ENCODE measurements around the gene MYO15A.

Gene MYO15A

DNA sequence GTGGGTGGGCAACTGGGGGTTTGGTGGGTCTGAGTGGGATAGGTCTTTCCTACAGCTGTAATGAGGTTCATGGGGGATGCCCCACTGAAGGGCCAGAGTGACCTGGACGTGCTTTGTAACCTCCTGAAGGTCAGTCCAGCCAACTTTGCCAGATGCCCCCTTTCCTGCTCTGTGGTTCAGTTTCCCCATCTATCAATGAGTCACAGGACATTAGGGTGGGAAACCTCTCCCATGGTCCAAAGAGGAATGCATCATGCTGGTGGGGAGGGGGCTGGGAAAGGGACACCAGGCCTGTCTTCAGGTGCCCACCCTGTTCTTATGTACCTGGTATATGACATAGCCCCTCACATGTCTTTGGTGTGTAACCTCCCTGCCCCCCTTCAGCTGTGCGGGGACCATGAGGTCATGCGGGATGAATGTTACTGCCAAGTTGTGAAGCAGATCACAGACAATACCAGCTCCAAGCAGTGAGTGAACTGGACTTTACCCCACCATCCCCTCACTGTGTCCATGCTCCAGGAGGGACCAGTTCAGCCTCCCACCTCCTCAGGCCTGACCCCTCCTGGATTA is 51.1 kb downstream of the MYO15A start:
- DNase-seq: no peak

- DNase-seq: peak in 1 of 4 experiments; percentile 18
Observed at GRCh38 chr17:18160128-18160856, 51.7 kb downstream of the MYO15A start.

GRCh38 chr17:18161207-18162145 is 52.9 kb downstream of the MYO15A start:
- peak; percentile 27 to 75 (median 70) for DNase-seq

- DNase-seq: no peak
Observed at GRCh38 chr17:18163547-18163946, 55.0 kb downstream of the MYO15A start.

GRCh38 chr17:18166894-18167293 is 58.3 kb downstream of the MYO15A start:
- DNase-seq: no peak

DNA sequence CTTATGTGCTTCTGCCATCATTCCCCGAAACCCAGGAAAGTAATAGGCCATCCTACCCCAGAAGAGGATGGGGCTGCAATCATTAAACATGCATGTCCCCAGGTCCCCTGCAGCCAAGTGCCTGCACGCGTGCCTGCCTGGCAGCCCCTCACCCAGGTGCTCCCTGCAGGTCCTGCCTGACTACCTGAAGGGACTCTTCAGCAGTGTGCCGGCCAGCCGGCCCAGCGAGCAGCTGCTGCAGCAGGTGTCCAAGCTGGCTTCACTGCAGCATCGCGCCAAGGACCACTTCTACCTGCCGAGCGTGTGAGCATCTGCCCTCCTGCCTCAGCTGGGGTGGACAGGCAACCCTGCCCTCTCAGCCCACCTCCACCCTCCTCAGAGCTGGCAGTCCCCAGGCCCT is 58.9 kb downstream of the MYO15A start:
- DNase-seq: no peak

DNA sequence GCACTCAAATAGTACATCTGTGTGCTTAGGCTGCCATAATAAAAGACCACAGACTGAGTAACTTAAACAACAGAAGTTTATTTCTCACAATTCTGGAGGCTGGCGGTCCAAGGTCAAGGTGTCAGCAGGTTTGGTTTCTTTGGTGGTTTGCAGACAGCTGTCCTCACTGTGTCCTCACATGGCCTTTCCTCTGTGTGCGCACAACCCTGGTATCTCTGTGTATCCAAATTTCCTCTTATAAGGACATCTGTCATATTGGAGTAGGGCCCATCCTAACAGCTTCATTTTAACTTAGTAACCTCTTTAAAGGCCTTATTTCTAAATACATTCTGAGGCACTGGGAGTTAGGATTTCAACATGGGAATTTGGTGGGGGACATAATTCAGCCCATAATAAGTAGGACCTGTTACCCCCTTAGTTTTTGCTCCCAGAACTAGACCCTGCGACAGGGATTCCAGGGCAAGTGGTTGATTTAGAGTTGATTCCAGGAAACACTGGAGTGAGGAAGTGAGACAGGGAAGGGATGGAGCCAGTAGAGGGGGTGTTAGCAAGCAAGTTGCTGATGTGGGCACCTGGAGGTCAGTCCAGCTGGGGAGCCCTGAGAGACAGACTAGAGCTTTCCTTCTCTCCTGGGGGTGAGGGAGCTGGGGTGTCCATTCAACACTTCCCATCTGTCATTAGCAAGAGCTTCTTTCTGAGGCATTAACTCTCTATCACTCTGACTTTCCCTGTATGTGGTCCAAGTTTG is 64.1 kb downstream of the MYO15A start:
- DNase-seq: no peak

DNA sequence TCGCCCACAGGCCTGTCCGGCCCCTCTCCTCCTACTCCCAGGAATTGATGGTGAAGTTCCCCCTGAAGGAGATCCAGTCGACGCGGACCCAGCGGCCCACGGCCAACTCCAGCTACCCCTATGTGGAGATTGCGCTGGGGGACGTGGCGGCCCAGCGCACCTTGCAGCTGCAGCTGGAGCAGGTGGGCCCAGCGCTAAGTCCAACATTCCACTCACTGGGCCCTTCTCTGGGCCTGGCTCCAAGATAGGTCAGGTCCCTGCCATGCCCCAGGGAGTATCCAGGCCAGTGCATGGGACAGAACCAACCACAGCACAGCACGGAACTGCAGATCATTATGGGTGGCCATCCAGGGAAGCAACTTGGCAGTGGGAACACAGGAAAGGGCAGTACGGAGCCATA is 65.2 kb downstream of the MYO15A start:
- DNase-seq: no peak

GRCh38 chr17:18176176-18176575 is 67.6 kb downstream of the MYO15A start:
- DNase-seq: peak; percentile 75 to 87 (median 86)

DNA sequence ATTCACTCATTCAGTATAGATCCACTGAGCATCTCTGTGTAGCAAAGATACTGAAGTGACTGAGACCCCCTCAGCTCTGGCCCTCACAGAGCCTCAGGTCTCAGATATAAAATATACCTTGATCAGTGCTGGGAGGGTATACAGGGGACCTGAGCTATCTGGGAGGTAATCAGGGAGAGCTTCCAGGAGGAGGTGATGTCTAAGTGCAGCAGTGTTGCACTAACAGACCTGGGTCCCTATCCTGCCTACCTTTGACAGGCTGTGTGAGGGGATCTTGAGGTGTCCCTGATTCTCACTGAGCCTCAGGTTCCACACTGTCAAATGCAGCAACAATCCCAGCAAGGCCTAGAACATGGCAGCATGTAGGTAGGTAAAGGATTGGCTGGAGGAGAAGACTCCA is 68.6 kb downstream of the MYO15A start:
- no peak for DNase-seq

GRCh38 chr17:18177722-18178121 is 69.2 kb downstream of the MYO15A start:
- DNase-seq: no peak

DNA sequence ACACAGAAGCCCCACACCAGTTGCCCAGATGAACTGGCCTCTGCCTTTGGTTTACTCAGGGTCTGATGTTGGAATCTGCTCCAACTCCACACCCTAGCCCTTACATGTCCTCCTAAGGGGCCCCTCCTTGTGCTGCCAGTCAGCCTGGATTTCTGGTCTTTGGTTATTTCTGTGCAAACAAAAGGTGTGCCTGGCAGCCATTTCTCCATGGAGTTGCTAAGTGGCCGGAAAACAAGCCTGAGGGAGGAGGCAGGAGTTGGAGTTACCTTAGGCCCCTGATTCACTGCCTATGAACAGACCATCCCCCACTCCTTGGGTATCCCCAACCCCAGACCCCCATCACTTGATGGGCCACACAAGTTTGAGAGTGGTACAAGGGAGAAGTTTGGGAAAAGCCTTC is 70.6 kb downstream of the MYO15A start:
- no peak for DNase-seq

DNA sequence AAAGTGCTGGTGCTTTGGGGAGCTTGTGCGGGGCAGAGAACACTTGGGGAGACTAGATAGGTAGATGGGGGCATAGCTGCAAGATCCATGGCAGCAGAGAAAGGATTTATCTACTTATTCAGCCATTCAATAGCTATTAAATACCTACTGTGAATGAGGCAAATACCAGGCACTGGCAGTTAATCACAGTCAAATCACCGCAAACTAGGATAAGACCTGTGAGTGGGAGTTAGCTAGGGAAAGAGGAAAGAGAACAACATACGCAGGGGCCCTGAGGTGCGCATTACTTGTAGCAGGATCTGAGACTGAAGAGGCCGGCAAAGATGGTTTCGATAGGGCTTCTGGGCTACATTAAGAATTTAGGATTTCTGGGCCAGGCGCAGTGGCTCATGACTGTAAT is 71.2 kb downstream of the MYO15A start:
- no peak for DNase-seq

- DNase-seq: no peak
Observed at GRCh38 chr17:18181358-18181757, 72.8 kb downstream of the MYO15A start.

GRCh38 chr17:18182110-18182977 is 73.8 kb downstream of the MYO15A start:
- DNase-seq: peak in 1 of 4 experiments; percentile 33

GRCh38 chr17:18182978-18183333 is 74.4 kb downstream of the MYO15A start:
- peak; percentile 91 to 96 (median 94) for DNase-seq

GRCh38 chr17:18183334-18184142 is 75.0 kb downstream of the MYO15A start, which contains the start of gene ALKBH5:
Gene ALKBH5, plus strand, starts transcription at chr17:18183828. Its CDS starts 416 bp downstream, at chr17:18184244.
- DNase-seq: peak; percentile 99 to 100 (median 99)

DNA sequence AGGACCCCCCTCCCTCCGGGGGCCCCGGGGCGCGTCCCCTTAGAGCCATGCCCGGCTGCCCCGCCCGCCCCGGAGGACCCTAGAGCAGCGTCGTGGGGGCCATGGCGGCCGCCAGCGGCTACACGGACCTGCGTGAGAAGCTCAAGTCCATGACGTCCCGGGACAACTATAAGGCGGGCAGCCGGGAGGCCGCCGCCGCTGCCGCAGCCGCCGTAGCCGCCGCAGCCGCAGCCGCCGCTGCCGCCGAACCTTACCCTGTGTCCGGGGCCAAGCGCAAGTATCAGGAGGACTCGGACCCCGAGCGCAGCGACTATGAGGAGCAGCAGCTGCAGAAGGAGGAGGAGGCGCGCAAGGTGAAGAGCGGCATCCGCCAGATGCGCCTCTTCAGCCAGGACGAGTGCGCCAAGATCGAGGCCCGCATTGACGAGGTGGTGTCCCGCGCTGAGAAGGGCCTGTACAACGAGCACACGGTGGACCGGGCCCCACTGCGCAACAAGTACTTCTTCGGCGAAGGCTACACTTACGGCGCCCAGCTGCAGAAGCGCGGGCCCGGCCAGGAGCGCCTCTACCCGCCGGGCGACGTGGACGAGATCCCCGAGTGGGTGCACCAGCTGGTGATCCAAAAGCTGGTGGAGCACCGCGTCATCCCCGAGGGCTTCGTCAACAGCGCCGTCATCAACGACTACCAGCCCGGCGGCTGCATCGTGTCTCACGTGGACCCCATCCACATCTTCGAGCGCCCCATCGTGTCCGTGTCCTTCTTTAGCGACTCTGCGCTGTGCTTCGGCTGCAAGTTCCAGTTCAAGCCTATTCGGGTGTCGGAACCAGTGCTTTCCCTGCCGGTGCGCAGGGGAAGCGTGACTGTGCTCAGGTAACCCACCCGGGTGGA is 75.8 kb downstream of the MYO15A start:
- DNase-seq: peak; percentile 66 to 79 (median 76)

GRCh38 chr17:18185391-18185790 is 76.8 kb downstream of the MYO15A start:
- no peak for DNase-seq
